Left hindlimb (tissue), 1 donor: Measurements from ENCODE around the gene EPS8L2.

Experiments
- DNase-seq: peaks from one replicate; pipeline ENCODE4 v3.0.0-alpha.2; 2018

The EPS8L2 gene

GRCh38 chr11:763549-764321 is 57.7 kb downstream of the EPS8L2 start:
- no peak for DNase-seq

GRCh38 chr11:764322-765024 is 58.4 kb downstream of the EPS8L2 start:
- no peak for DNase-seq

- no peak for DNase-seq
Observed at GRCh38 chr11:765025-765801, 59.2 kb downstream of the EPS8L2 start.

GRCh38 chr11:765802-766091 is 59.7 kb downstream of the EPS8L2 start:
- no peak for DNase-seq

- no peak for DNase-seq
Observed at GRCh38 chr11:766106-766935, 60.3 kb downstream of the EPS8L2 start.

- DNase-seq, result no peak
Observed at GRCh38 chr11:766936-767210, 60.8 kb downstream of the EPS8L2 start.

GRCh38 chr11:767238-767637 is 61.2 kb downstream of the EPS8L2 start:
- DNase-seq, result no peak

GRCh38 chr11:769887-770641 is 64.0 kb downstream of the EPS8L2 start:
- DNase-seq, result no peak

- DNase-seq, result no peak
Observed at GRCh38 chr11:770642-771616, 64.9 kb downstream of the EPS8L2 start.

- no peak for DNase-seq
Observed at GRCh38 chr11:771617-772204, 65.7 kb downstream of the EPS8L2 start.

- peak; percentile 32 for DNase-seq
Observed at GRCh38 chr11:772429-773390, 66.7 kb downstream of the EPS8L2 start.

- peak; percentile 29 for DNase-seq
Observed at GRCh38 chr11:773425-773824, 67.4 kb downstream of the EPS8L2 start.

- DNase-seq, result no peak
Observed at GRCh38 chr11:773830-774229, 67.8 kb downstream of the EPS8L2 start.

- DNase-seq, result peak; percentile 33
Observed at GRCh38 chr11:774873-775592, 69.0 kb downstream of the EPS8L2 start.

GRCh38 chr11:776263-776560 is 70.2 kb downstream of the EPS8L2 start:
- DNase-seq, result peak; percentile 42

- DNase-seq, result peak; percentile 42
Observed at GRCh38 chr11:776561-777287, 70.7 kb downstream of the EPS8L2 start.
